ENCODE data around the gene TTC7B.
A peak's percentile ranks its signal among the peaks of the same experiment; 100 is the strongest.

The TTC7B gene, protein sequence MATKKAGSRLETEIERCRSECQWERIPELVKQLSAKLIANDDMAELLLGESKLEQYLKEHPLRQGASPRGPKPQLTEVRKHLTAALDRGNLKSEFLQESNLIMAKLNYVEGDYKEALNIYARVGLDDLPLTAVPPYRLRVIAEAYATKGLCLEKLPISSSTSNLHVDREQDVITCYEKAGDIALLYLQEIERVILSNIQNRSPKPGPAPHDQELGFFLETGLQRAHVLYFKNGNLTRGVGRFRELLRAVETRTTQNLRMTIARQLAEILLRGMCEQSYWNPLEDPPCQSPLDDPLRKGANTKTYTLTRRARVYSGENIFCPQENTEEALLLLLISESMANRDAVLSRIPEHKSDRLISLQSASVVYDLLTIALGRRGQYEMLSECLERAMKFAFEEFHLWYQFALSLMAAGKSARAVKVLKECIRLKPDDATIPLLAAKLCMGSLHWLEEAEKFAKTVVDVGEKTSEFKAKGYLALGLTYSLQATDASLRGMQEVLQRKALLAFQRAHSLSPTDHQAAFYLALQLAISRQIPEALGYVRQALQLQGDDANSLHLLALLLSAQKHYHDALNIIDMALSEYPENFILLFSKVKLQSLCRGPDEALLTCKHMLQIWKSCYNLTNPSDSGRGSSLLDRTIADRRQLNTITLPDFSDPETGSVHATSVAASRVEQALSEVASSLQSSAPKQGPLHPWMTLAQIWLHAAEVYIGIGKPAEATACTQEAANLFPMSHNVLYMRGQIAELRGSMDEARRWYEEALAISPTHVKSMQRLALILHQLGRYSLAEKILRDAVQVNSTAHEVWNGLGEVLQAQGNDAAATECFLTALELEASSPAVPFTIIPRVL

DNA sequence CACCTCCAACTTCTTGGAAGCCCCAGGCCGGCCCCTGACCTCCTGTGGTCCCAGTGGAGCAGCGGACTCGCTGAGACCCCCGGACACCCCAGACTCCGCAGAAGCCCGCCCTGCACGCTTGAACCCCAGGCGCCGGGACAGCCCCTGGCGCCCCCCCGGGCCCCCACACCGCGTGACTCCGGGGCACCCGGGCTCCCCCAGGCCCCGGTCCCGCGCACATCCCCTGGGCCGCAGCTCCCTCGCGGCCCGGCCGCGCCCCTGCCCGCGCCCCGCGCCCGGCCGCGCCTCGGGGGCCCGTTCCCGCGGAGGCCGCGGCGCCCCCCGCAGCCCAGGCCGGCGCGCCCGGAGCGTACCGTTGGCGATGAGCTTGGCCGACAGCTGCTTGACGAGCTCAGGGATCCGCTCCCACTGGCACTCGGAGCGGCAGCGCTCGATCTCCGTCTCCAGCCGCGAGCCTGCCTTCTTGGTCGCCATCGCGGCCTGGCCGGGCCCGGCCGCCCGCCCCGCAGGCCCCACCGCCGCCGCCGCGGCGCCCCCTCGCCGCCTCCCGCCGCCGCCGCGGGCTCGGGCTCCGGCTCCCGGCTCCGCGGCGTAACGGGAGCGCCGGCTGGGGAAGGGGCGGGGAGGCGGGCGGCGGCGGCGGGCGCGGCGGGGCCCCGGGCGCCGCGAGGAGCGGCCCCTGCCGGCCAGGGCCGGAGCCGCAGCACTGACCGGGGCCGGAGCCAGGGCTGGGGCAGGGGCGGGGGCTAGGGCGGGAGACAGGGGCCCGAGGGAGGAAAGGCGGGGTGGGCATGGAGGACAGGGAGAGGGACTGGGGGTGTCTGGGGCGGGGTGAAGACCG lies at the start of gene TTC7B:
TTC7B (minus strand) TSS at position 609 of the 841 bp plus-strand sequence; CDS start at position 474, 135 bp downstream.
- TF ChIP-seq, protein P1, sequence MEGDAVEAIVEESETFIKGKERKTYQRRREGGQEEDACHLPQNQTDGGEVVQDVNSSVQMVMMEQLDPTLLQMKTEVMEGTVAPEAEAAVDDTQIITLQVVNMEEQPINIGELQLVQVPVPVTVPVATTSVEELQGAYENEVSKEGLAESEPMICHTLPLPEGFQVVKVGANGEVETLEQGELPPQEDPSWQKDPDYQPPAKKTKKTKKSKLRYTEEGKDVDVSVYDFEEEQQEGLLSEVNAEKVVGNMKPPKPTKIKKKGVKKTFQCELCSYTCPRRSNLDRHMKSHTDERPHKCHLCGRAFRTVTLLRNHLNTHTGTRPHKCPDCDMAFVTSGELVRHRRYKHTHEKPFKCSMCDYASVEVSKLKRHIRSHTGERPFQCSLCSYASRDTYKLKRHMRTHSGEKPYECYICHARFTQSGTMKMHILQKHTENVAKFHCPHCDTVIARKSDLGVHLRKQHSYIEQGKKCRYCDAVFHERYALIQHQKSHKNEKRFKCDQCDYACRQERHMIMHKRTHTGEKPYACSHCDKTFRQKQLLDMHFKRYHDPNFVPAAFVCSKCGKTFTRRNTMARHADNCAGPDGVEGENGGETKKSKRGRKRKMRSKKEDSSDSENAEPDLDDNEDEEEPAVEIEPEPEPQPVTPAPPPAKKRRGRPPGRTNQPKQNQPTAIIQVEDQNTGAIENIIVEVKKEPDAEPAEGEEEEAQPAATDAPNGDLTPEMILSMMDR (IDR thresholded peaks at IDR 0.05), result peak; percentile 55

DNA sequence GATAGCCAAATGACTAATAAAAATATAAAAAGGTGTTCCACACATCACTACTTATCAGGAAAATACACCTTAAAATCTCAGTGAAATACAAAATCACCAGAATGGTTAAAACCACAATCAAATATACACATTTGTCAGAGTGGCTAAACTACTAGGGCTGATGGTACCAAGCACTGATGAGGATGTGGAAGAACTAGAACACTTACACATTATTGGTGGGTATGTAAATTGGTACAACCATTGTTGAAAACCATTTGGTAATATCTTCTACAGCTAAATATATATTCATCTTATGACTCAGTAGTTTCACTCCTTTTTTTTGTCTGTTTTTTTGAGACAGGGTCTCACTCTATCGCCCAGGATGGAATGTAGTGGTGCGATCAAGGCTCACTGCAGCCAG lies 48.5 kb upstream of the TTC7B start:
- TF ChIP-seq, protein P1 (IDR thresholded peaks at IDR 0.05), result no peak

DNA sequence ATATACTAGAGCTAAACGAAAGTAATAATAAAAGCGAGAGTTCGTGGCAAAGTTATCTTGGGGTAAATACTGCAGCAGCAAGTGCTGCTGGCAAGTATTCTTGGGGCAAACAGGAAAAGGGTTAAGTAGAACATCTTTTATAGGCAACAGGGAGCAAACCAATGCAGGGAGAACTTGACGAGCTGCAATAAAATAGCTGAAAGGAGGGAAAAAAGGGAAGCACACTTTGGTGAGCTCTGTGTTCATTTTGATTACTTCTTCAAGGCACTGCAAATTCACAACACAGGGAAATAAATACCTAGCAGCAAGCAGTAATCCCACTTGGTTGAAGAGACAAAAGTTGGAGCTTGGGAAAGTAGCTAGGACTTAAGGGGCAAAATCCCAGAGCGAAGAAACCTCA lies 42.3 kb upstream of the TTC7B start:
- TF ChIP-seq, protein P1 (IDR thresholded peaks at IDR 0.05), result no peak

DNA sequence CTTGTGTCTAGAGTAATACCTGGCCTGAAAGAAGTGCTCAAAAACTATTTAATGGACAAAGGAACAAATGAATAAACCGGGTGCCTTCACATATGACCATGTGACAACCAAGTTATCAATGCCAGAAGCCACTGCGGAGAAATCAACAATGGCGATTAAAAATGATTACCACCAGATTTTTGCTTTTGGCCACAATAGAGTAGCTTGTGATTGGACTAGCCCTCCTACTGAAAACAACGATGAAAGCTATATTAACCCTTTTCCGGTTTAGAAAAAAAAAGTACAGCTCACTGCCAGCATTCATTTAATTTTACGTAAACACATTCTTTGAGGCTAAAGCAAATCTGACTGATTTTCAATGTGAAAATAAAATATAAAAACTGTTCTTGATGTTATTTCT lies 41.6 kb upstream of the TTC7B start:
- TF ChIP-seq, protein P1 (IDR thresholded peaks at IDR 0.05), result no peak

DNA sequence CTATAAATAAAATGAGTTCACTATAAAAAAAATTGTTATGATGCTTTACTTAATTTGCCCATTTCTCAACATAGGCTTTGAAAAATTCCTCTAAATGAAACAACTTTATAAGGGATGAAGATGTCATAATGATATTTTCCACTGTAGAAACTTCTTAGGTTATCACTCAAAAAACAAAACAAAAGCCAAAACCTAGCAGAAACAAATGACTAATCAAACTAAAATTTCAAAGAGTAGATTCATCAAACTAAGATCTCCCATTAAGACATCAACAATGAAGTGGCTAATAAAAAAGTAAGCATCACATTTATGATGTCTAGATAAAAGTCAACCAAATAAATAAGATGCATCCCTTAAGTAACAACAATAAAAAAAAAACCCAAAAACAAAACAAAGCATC lies 36.9 kb upstream of the TTC7B start:
- TF ChIP-seq, protein P1 (IDR thresholded peaks at IDR 0.05), result no peak

DNA sequence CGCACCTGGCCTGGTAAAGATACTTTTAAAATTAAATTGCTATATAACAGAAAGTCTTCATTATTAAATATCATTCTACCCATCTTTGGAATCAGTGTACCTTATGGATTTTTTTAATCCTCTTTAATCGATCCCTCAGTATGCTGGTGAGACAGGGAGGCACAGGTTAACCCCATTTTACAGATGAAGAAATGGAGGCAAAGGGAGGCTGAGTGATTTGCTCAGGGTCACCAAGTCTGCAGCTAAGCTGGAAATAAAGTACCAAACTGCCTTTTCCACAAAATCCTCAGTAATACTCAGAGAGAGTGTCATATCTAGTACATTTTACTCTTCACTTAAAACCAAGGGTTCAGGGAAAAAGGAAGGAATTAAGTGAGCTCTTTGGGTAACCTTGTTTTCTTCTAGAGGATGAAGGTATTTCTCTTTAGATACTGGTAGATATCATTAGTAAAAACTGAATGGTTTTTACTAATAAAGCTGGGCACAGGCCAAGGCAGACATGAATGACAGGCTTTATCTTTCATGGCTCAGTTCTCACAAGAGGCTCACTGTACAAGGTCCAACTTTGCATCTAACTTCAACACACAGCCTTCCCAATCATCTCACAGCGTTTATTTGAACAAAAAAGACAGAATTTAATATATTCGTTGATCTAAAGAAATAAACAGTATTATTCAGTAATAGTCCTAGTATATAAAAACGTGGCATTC lies 35.3 kb upstream of the TTC7B start:
- TF ChIP-seq, protein P1 (IDR thresholded peaks at IDR 0.05), result no peak

All from LNCAP (cell line).